ENCODE results near the gene MICAL3.

Gene MICAL3

DNA sequence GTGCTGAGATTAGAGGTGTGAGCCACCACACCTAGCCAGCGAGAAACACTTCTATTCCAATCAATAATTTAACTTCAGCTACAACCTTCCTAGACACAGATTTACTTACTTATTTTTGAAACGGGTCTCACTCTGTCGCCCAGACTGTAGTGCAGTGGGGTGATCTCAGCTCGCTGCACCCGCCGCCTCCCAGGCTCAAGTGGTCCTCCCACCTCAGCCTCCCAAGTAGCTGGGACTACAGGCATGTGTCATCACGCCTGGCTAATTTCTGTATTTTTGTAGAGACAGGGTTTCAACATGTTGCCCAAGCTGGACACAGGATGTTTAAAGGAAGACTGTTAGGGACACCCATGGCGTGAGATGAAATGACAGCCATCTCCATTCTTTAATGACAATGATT lies 61.3 kb downstream of the MICAL3 start:
- H3K27ac ChIP-seq = no peak overlapping the region
- TF ChIP-seq EZH2 (IDR thresholded peaks at IDR 0.05) (no peak), FOXP2 (optimal IDR thresholded peaks at IDR 0.05; ENCODE audit: control extremely low read depth, extremely low read length, insufficient read depth) (no peak), POLR2AphosphoS5 (IDR thresholded peaks at IDR 0.05; ENCODE audit: borderline replicate concordance, low read depth, low read length) (no peak)
- DNase-seq (ENCODE audit: low read depth, low spot score) = no peak
- H3K9me3 ChIP-seq (ENCODE audit: low read depth, low read length) = no peaks in the 10 kb centered on the region
- H3K4me3 ChIP-seq = no peak overlapping the region
- no peak overlapping the region for H3K9ac ChIP-seq (ENCODE audit: insufficient read length)
- H3K36me3 ChIP-seq (ENCODE audit: insufficient read depth, low read length) = no peaks in the 10 kb centered on the region

DNA sequence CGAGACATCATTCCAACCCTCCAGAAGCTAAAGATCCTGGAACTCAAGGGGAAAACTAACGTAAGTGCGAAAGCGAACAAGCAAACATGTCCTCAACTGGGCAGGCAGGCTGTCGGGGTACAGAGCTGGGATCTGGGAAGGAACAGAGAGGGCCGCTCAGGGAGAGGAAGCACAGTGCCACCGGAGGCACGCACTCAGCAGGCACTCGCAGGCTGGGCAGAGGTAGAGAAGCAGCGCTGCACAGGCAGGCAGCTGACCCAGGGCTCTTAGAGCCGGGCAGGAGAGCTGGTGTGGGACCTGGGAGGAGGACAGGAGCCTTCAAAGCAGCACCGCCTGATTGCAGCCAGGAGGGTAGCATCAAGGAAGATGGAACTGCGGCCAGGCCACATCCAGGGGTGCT lies 62.2 kb downstream of the MICAL3 start:
- Histone ChIP-seq H3K36me3 (ENCODE audit: insufficient read depth, low read length) (no peaks in the 10 kb centered on the region), H3K4me3 (no peak overlapping the region), H3K9ac (ENCODE audit: insufficient read length) (no peak overlapping the region), H3K27ac (no peak overlapping the region), H3K9me3 (ENCODE audit: low read depth, low read length) (no peaks in the 10 kb centered on the region)
- DNase-seq (ENCODE audit: low read depth, low spot score) = no peak
- TF ChIP-seq POLR2AphosphoS5 (IDR thresholded peaks at IDR 0.05; ENCODE audit: borderline replicate concordance, low read depth, low read length) = no peak
- TF ChIP-seq FOXP2 (optimal IDR thresholded peaks at IDR 0.05; ENCODE audit: control extremely low read depth, extremely low read length, insufficient read depth) = no peak
- no peak for TF ChIP-seq EZH2 (IDR thresholded peaks at IDR 0.05)

DNA sequence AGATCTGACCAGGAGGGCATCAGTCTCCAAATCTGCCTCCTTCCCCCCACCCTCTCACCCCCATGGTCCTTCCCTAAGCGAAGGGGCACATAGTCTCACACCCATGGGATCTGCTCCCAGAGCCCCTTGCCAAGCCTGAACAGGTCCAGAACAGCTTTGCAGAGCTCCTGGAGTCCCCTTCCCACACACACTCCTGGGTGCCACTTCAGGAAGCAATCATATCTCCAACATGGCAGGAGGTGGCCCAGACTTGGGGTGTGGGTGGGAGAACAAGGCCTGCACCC lies 63.0 kb downstream of the MICAL3 start:
- Histone ChIP-seq H3K9ac (ENCODE audit: insufficient read length) (no peak overlapping the region), H3K9me3 (ENCODE audit: low read depth, low read length) (no peaks in the 10 kb centered on the region), H3K36me3 (ENCODE audit: insufficient read depth, low read length) (no peaks in the 10 kb centered on the region), H3K27ac (no peak overlapping the region), H3K4me3 (no peak overlapping the region)
- TF ChIP-seq FOXP2 (optimal IDR thresholded peaks at IDR 0.05; ENCODE audit: control extremely low read depth, extremely low read length, insufficient read depth) (no peak), EZH2 (IDR thresholded peaks at IDR 0.05) (no peak), POLR2AphosphoS5 (IDR thresholded peaks at IDR 0.05; ENCODE audit: borderline replicate concordance, low read depth, low read length) (no peak)
- no peak for DNase-seq (ENCODE audit: low read depth, low spot score)

DNA sequence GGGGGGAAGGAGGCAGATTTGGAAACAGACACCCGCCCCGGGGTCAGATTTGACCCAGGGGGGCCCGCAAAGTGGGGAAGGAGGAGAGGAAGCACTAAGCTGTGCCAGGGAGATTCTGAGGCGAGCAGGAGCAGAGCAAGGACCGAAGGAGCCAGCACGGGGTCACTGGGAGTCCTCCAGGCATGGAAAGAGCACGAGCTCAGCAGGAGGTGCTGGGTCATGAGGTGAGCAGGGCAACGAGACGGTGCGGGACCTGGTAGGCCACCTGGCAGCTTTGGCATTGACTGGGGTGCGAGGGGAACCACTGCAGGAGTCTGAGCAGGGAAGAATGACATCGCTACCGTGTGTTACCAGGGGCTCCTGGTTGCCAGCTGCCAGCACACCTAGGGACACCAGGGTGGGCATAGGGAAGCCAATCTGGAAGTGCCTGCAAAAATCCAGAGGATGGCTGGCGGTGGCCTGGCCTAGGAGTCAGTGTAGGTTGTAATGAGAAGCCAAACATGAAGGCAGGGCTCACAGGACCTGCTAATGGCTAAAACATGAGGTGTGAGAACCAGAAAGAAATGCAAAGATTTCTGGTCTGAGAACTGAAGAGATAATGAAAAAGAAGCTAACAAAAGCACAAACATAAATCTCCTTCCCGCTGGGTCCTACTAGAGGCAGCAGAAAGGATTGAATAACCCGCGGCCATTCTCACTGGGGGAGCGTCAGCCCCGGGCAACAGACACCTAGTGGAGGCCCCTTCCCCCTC lies 63.5 kb downstream of the MICAL3 start:
- H3K9ac ChIP-seq (ENCODE audit: insufficient read length) = no peak overlapping the region
- H3K4me3 ChIP-seq = no peak overlapping the region
- TF ChIP-seq FOXP2 (optimal IDR thresholded peaks at IDR 0.05; ENCODE audit: control extremely low read depth, extremely low read length, insufficient read depth) (no peak), EZH2 (IDR thresholded peaks at IDR 0.05) (no peak), POLR2AphosphoS5 (IDR thresholded peaks at IDR 0.05; ENCODE audit: borderline replicate concordance, low read depth, low read length) (no peak)
- DNase-seq (ENCODE audit: low read depth, low spot score) = no peak
- no peaks in the 10 kb centered on the region for H3K36me3 ChIP-seq (ENCODE audit: insufficient read depth, low read length)
- no peak overlapping the region for H3K27ac ChIP-seq
- H3K9me3 ChIP-seq (ENCODE audit: low read depth, low read length) = no peaks in the 10 kb centered on the region

DNA sequence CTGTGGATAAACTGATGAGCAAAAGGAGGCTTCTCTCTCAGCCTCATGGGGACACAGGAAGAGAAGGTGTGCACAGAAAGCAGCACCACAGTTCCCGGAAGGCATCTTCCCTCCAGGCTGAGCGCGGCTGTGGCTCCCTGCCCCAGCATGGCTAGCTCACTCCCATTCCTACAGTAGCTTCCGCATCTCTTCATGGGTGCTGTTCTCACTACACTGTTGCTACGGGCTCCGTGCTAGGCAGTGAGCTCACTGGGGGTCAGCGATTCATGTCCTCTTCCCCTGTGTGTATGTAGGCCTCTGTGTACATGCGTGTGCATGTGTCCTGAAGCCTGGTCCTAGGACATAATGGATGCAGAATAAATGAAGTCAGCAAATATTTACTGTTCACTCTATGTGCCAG lies 64.3 kb downstream of the MICAL3 start:
- Histone ChIP-seq H3K27ac (no peak overlapping the region), H3K4me3 (no peak overlapping the region), H3K9ac (ENCODE audit: insufficient read length) (no peak overlapping the region), H3K36me3 (ENCODE audit: insufficient read depth, low read length) (no peaks in the 10 kb centered on the region), H3K9me3 (ENCODE audit: low read depth, low read length) (no peaks in the 10 kb centered on the region)
- TF ChIP-seq FOXP2 (optimal IDR thresholded peaks at IDR 0.05; ENCODE audit: control extremely low read depth, extremely low read length, insufficient read depth) (no peak), POLR2AphosphoS5 (IDR thresholded peaks at IDR 0.05; ENCODE audit: borderline replicate concordance, low read depth, low read length) (no peak), EZH2 (IDR thresholded peaks at IDR 0.05) (no peak)
- no peak for DNase-seq (ENCODE audit: low read depth, low spot score)

DNA sequence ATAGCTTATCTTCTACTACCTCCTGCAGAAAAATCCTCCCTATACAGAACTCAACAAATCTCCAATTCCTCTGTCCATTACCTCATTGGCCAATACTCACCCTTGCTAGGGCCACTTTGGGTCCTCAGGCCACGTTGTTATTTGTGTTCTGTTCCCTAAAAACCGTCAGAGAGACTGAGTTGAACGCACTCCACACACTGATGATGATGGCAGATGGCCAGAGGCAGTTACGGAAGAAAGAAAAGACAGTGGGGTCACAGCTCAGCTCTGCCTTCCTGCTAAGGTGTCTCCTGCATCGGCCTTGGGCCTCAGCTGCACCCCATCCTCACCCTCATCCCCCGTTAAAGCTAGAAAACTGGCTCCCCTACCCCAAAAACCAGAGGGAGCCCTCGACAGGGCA lies 66.2 kb downstream of the MICAL3 start:
- Histone ChIP-seq H3K36me3 (ENCODE audit: insufficient read depth, low read length) (no peaks in the 10 kb centered on the region), H3K27ac (no peak overlapping the region), H3K9ac (ENCODE audit: insufficient read length) (no peak overlapping the region), H3K4me3 (no peak overlapping the region), H3K9me3 (ENCODE audit: low read depth, low read length) (no peaks in the 10 kb centered on the region)
- no peak for DNase-seq (ENCODE audit: low read depth, low spot score)
- TF ChIP-seq POLR2AphosphoS5 (IDR thresholded peaks at IDR 0.05; ENCODE audit: borderline replicate concordance, low read depth, low read length) (no peak), EZH2 (IDR thresholded peaks at IDR 0.05) (no peak), FOXP2 (optimal IDR thresholded peaks at IDR 0.05; ENCODE audit: control extremely low read depth, extremely low read length, insufficient read depth) (no peak)

DNA sequence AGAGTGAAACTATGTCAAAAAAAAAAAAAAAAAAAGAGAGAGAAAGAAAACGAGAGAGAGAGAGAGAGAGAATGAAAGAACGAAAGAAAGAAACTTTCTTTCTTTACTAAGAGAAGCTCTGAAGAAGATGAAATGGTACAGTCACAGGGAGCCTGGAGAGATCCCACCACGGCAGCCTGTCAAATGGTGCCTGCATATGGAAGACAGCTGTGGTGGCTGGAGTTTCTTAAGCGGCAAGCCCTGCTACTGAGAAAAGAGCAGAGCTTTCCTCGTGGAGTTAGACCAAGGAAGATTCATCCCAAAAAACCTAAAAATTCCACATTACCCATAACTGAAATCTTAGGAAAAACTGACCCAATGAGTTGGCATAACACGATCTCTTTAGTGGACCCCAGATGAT lies 66.7 kb downstream of the MICAL3 start:
- TF ChIP-seq FOXP2 (optimal IDR thresholded peaks at IDR 0.05; ENCODE audit: control extremely low read depth, extremely low read length, insufficient read depth) (no peak), EZH2 (IDR thresholded peaks at IDR 0.05) (no peak), POLR2AphosphoS5 (IDR thresholded peaks at IDR 0.05; ENCODE audit: borderline replicate concordance, low read depth, low read length) (no peak)
- Histone ChIP-seq H3K9ac (ENCODE audit: insufficient read length) (no peak overlapping the region), H3K9me3 (ENCODE audit: low read depth, low read length) (no peaks in the 10 kb centered on the region), H3K4me3 (no peak overlapping the region), H3K36me3 (ENCODE audit: insufficient read depth, low read length) (no peaks in the 10 kb centered on the region), H3K27ac (no peak overlapping the region)
- DNase-seq (ENCODE audit: low read depth, low spot score) = no peak

DNA sequence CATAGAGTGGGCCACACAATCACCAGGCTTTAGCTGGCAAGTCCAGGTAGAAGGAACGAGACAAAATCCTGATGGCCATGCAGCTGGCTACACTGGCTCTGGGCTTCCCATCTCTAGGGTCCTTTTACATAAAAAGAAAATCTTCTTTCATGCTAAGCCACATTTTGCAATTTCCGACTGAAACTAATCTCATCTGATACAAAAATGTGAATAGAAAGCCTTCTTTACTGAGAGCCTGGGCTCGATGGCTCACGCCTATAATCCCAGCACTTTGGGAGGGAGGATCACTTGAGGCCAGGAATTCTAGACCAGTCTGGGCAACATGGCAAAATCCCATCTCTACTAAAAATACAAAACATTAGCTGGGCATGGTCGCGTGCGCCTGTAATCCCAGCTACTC lies 67.2 kb downstream of the MICAL3 start:
- TF ChIP-seq FOXP2 (optimal IDR thresholded peaks at IDR 0.05; ENCODE audit: control extremely low read depth, extremely low read length, insufficient read depth) (no peak), EZH2 (IDR thresholded peaks at IDR 0.05) (no peak), POLR2AphosphoS5 (IDR thresholded peaks at IDR 0.05; ENCODE audit: borderline replicate concordance, low read depth, low read length) (no peak)
- Histone ChIP-seq H3K9me3 (ENCODE audit: low read depth, low read length) (no peaks in the 10 kb centered on the region), H3K9ac (ENCODE audit: insufficient read length) (no peak overlapping the region), H3K27ac (no peak overlapping the region), H3K36me3 (ENCODE audit: insufficient read depth, low read length) (no peaks in the 10 kb centered on the region), H3K4me3 (no peak overlapping the region)
- DNase-seq (ENCODE audit: low read depth, low spot score) = no peak

DNA sequence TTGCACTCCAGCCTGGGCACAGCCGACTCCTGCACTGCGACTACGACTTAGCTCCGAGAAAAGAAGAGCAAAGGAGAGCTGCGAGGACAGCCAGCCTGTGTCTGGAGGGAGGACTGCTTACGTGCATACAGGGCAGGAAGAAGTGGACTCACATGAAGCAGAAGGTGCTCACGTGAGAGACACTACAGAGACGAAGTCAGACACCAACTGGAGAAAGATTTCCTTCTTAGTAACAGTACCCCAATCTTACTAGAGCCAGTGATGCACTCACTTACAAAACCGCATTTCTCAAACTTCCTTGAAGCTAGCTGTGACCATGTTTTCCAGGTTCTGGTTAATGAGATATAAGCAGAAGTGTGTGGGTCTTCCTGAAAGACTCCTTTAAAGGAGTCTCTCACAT lies 67.7 kb downstream of the MICAL3 start:
- Histone ChIP-seq H3K27ac (no peak overlapping the region), H3K9me3 (ENCODE audit: low read depth, low read length) (no peaks in the 10 kb centered on the region), H3K9ac (ENCODE audit: insufficient read length) (no peak overlapping the region), H3K4me3 (no peak overlapping the region), H3K36me3 (ENCODE audit: insufficient read depth, low read length) (no peaks in the 10 kb centered on the region)
- DNase-seq (ENCODE audit: low read depth, low spot score) = no peak
- TF ChIP-seq FOXP2 (optimal IDR thresholded peaks at IDR 0.05; ENCODE audit: control extremely low read depth, extremely low read length, insufficient read depth) (no peak), POLR2AphosphoS5 (IDR thresholded peaks at IDR 0.05; ENCODE audit: borderline replicate concordance, low read depth, low read length) (no peak), EZH2 (IDR thresholded peaks at IDR 0.05) (no peak)
